ENCODE data around the gene TCAP. TPM values are rescaled to one million over a fixed set of nuclear protein-coding genes. Genes with fewer than 3 reads are reported as not detected.

The TCAP gene
- polyA plus RNA-seq, 1 donor from 2014 or later = 3.7 TPM

GRCh38 chr17:39675390-39676082, 10.4 kb downstream of the TCAP start:
- H3K4me3 ChIP-seq (ENCODE audit: low read length) = no peak overlapping the region
- H3K36me3 ChIP-seq (ENCODE audit: insufficient read depth, low read length) = no peaks in the 10 kb centered on the region
- H2AFZ ChIP-seq (ENCODE audit: low read depth, low read length) = no peak overlapping the region
- no peaks in the 10 kb centered on the region for H3K9me3 ChIP-seq (ENCODE audit: low read length)
- no peak overlapping the region for H3K4me2 ChIP-seq (ENCODE audit: low read length)
- H3K27me3 ChIP-seq (ENCODE audit: insufficient read depth, low read depth, low read length) = no peaks in the 10 kb centered on the region
- no peak for TF ChIP-seq REST (IDR thresholded peaks at IDR 0.05; ENCODE audit: borderline replicate concordance)
- TF ChIP-seq SMC3 (conservative IDR thresholded peaks at IDR 0.05; ENCODE audit: poor library complexity) = no peak
- TF ChIP-seq MXI1 (conservative IDR thresholded peaks at IDR 0.05; ENCODE audit: poor library complexity, severe bottlenecking) = no peak
- no peak for TF ChIP-seq RAD21 (conservative IDR thresholded peaks at IDR 0.05)
- TF ChIP-seq TAF1 (IDR thresholded peaks at IDR 0.05; ENCODE audit: low read depth) = no peak
- TF ChIP-seq POLR2AphosphoS5 (IDR thresholded peaks at IDR 0.05) = no peak
- no peak for TF ChIP-seq EZH2 (IDR thresholded peaks at IDR 0.05; ENCODE audit: borderline replicate concordance, insufficient read depth, low read length, poor library complexity, severe bottlenecking)
- TF ChIP-seq EP300 (conservative IDR thresholded peaks at IDR 0.05; ENCODE audit: poor library complexity, severe bottlenecking) = no peak
- TF ChIP-seq, protein P1, sequence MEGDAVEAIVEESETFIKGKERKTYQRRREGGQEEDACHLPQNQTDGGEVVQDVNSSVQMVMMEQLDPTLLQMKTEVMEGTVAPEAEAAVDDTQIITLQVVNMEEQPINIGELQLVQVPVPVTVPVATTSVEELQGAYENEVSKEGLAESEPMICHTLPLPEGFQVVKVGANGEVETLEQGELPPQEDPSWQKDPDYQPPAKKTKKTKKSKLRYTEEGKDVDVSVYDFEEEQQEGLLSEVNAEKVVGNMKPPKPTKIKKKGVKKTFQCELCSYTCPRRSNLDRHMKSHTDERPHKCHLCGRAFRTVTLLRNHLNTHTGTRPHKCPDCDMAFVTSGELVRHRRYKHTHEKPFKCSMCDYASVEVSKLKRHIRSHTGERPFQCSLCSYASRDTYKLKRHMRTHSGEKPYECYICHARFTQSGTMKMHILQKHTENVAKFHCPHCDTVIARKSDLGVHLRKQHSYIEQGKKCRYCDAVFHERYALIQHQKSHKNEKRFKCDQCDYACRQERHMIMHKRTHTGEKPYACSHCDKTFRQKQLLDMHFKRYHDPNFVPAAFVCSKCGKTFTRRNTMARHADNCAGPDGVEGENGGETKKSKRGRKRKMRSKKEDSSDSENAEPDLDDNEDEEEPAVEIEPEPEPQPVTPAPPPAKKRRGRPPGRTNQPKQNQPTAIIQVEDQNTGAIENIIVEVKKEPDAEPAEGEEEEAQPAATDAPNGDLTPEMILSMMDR (IDR thresholded peaks at IDR 0.05; ENCODE audit: poor library complexity, severe bottlenecking) = no peak
- no peaks in the 10 kb centered on the region for H4K20me1 ChIP-seq (ENCODE audit: insufficient read depth)
- H3K27ac ChIP-seq (ENCODE audit: low read length) = no peak overlapping the region
- H3K79me2 ChIP-seq (replicated peaks; ENCODE audit: insufficient read depth, low read length) = no peaks in the 10 kb centered on the region
- H3F3A ChIP-seq (ENCODE audit: insufficient read depth, low read length, poor library complexity, severe bottlenecking) = no peaks in the 10 kb centered on the region
- H3K9ac ChIP-seq (ENCODE audit: low read length) = no peak overlapping the region
- no peaks in the 10 kb centered on the region for H3K9me2 ChIP-seq (ENCODE audit: insufficient read depth, low read length)

DNA sequence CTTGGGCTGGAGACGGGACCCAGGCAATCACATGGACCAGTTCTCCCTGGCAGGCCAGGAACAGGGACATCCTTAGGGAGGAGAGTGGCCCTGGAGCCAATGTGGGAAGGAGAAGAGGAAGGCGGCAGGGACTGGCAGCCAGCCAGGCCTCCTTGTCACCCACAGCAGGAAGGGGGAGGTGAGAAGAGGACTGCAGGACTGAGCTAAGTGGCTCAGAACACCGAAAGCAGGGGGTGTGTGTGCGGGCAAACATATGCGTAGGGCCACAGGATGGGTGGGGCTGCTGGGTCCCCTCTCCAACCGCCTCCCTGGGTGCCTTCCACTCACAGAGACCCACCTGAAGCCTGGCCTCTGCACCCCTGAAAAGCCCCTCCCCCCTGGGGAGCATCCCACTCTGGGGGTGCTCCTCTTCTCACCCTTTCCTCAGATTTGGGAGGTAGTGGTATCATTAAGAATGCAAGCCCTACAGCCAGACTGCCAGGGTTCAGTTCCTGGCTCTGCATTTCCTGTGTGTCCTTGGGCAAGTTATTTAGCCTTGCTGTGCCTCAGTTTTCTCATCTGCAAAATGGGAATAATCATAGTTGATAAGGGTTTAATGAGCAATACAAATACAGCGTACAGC, 11.2 kb downstream of the TCAP start:
- H3K27me3 ChIP-seq (ENCODE audit: insufficient read depth, low read depth, low read length) = no peaks in the 10 kb centered on the region
- no peaks in the 10 kb centered on the region for H4K20me1 ChIP-seq (ENCODE audit: insufficient read depth)
- no peaks in the 10 kb centered on the region for H3F3A ChIP-seq (ENCODE audit: insufficient read depth, low read length, poor library complexity, severe bottlenecking)
- H3K9me2 ChIP-seq (ENCODE audit: insufficient read depth, low read length) = no peaks in the 10 kb centered on the region
- H3K79me2 ChIP-seq (replicated peaks; ENCODE audit: insufficient read depth, low read length) = no peaks in the 10 kb centered on the region
- no peak overlapping the region for H3K4me2 ChIP-seq (ENCODE audit: low read length)
- H3K36me3 ChIP-seq (ENCODE audit: insufficient read depth, low read length) = no peaks in the 10 kb centered on the region
- H3K9me3 ChIP-seq (ENCODE audit: low read length) = no peaks in the 10 kb centered on the region
- no peak overlapping the region for H3K27ac ChIP-seq (ENCODE audit: low read length)
- TF ChIP-seq EP300 (conservative IDR thresholded peaks at IDR 0.05; ENCODE audit: poor library complexity, severe bottlenecking) (no peak), REST (IDR thresholded peaks at IDR 0.05; ENCODE audit: borderline replicate concordance) (no peak), SMC3 (conservative IDR thresholded peaks at IDR 0.05; ENCODE audit: poor library complexity) (no peak)
- H2AFZ ChIP-seq (ENCODE audit: low read depth, low read length) = no peak overlapping the region
- H3K9ac ChIP-seq (ENCODE audit: low read length) = no peak overlapping the region
- no peak overlapping the region for H3K4me3 ChIP-seq (ENCODE audit: low read length)

Measured in neural cell (in vitro differentiated cells).